Loucy (cell line): ENCODE measurements around the gene ZNF660.

ENCODE experiments used
- H2AFZ ChIP-seq: fragments of 200-600 bp; sonication (generic); 2 replicates; pipeline ENCODE4 v1.6.0; 2016; ENCODE audit warnings: antibody characterized with exemption, mild to moderate bottlenecking, low read length, moderate library complexity
- H3F3A ChIP-seq: fragments of 200-600 bp; 2 replicates; pipeline ENCODE4 v1.6.0; 2016; ENCODE audit warnings: antibody characterized with exemption, low read depth, mild to moderate bottlenecking
- H3K27me3 ChIP-seq: fragments of 200-600 bp; sonication (generic); 2 replicates; pipeline ENCODE4 v1.6.1; 2014; ENCODE audit warnings: low read length, mild to moderate bottlenecking; ENCODE audit not compliant: insufficient read depth, poor library complexity, severe bottlenecking
- H3K36me3 ChIP-seq: fragments of 200-600 bp; sonication (generic); 2 replicates; pipeline ENCODE4 v1.6.1; 2016; ENCODE audit warnings: low read length; ENCODE audit not compliant: insufficient read depth
- H3K4me1 ChIP-seq: fragments of 200-600 bp; sonication (generic); 2 replicates; pipeline ENCODE4 v1.5.1; 2014; ENCODE audit warnings: low read length, mild to moderate bottlenecking; ENCODE audit not compliant: insufficient read depth, poor library complexity, severe bottlenecking
- H3K4me2 ChIP-seq: fragments of 200-600 bp; sonication (generic); 2 replicates; pipeline ENCODE4 v1.6.0; 2014; ENCODE audit warnings: antibody characterized with exemption, low read length, low read depth, mild to moderate bottlenecking; ENCODE audit not compliant: poor library complexity, severe bottlenecking
- H3K4me3 ChIP-seq: fragments of 200-600 bp; sonication (generic); 2 replicates; pipeline ENCODE4 v1.5.1; 2014; ENCODE audit warnings: low read length, mild to moderate bottlenecking, mixed read lengths; ENCODE audit not compliant: poor library complexity, severe bottlenecking
- H3K79me2 ChIP-seq: fragments of 200-600 bp; sonication (generic); 2 replicates; pipeline ENCODE4 v1.6.1; 2014; ENCODE audit warnings: low read length; ENCODE audit not compliant: insufficient read depth
- H3K9ac ChIP-seq: fragments of 200-600 bp; sonication (generic); 2 replicates; pipeline ENCODE4 v1.6.0; 2014; ENCODE audit warnings: mild to moderate bottlenecking, low read depth, low read length, moderate library complexity; ENCODE audit not compliant: poor library complexity, severe bottlenecking
- H3K9me2 ChIP-seq: fragments of 200-600 bp; sonication (generic); replicated peaks from 2 replicates; pipeline ENCODE4 v1.6.1; 2016; ENCODE audit warnings: low read depth, low read length, mixed read lengths
- H3K9me3 ChIP-seq: fragments of 200-600 bp; sonication (generic); 2 replicates; pipeline ENCODE4 v1.6.1; 2014; ENCODE audit warnings: mild to moderate bottlenecking, antibody characterized with exemption, low read length, low read depth; ENCODE audit not compliant: insufficient read depth
- H4K20me1 ChIP-seq: fragments of 200-600 bp; sonication (generic); 2 replicates; pipeline ENCODE4 v1.6.0; 2014; ENCODE audit warnings: antibody characterized with exemption, low read length, mild to moderate bottlenecking; ENCODE audit not compliant: insufficient read depth, poor library complexity, severe bottlenecking
- CTCF ChIP-seq: fragments of 200-600 bp; sonication (generic); conservative IDR thresholded peaks from 2 replicates; pipeline ENCODE4 v1.5.1; 2014; ENCODE audit warnings: mild to moderate bottlenecking, antibody characterized with exemption, low read length
- EZH2phosphoT487 ChIP-seq: fragments of 200-600 bp; IDR thresholded peaks from 2 replicates; pipeline ENCODE4 v1.6.1; 2018; ENCODE audit warnings: antibody characterized with exemption, mild to moderate bottlenecking, moderate library complexity, borderline replicate concordance

ZNF660 gene

GRCh38 chr3:44561076-44561475 is 23.7 kb upstream of the ZNF660 start:
- Histone ChIP-seq H2AFZ (no peak overlapping the region), H3K4me2 (no peak overlapping the region), H3K79me2 (peaks cover 11% of the 10 kb centered on the region; the same call in 1 of the 2 replicates), H3K9ac (no peak overlapping the region), H3K9me2 (no peaks in the 10 kb centered on the region), H3K4me3 (no peak overlapping the region), H3K4me1 (peaks cover 19% of the 10 kb centered on the region), H3K9me3 (peaks cover 21% of the 10 kb centered on the region; the same call in 1 of the 2 replicates), H3K27me3 (no peaks in the 10 kb centered on the region), H3K36me3 (no peaks in the 10 kb centered on the region), H3F3A (no peaks in the 10 kb centered on the region), H4K20me1 (no peaks in the 10 kb centered on the region)
- TF ChIP-seq EZH2phosphoT487: no peak
- TF ChIP-seq CTCF: no peak

GRCh38 chr3:44562147-44562546 is 22.6 kb upstream of the ZNF660 start:
- Histone ChIP-seq H3K9ac (no peak overlapping the region), H3K4me3 (no peak overlapping the region), H3F3A (no peaks in the 10 kb centered on the region), H3K79me2 (peaks cover 4% of the 10 kb centered on the region; the same call in 1 of the 2 replicates), H3K4me2 (no peak overlapping the region), H4K20me1 (no peaks in the 10 kb centered on the region), H3K9me2 (no peaks in the 10 kb centered on the region), H3K9me3 (peaks cover 21% of the 10 kb centered on the region; the same call in 1 of the 2 replicates), H2AFZ (no peak overlapping the region), H3K36me3 (no peaks in the 10 kb centered on the region), H3K4me1 (peaks cover 8% of the 10 kb centered on the region), H3K27me3 (no peaks in the 10 kb centered on the region)
- TF ChIP-seq EZH2phosphoT487 (no peak), CTCF (no peak)

GRCh38 chr3:44568561-44568960 is 16.2 kb upstream of the ZNF660 start:
- Histone ChIP-seq H3K9ac (no peak overlapping the region), H3K27me3 (no peaks in the 10 kb centered on the region), H3K4me1 (no peaks in the 10 kb centered on the region), H3K9me3 (peaks cover 30% of the 10 kb centered on the region; the same call in 1 of the 2 replicates), H2AFZ (no peak overlapping the region), H3K9me2 (no peaks in the 10 kb centered on the region), H3K4me3 (no peak overlapping the region), H3F3A (no peaks in the 10 kb centered on the region), H3K36me3 (no peaks in the 10 kb centered on the region; the same call in 1 of the 2 replicates), H4K20me1 (no peaks in the 10 kb centered on the region), H3K79me2 (no peaks in the 10 kb centered on the region), H3K4me2 (no peak overlapping the region)
- no peak for TF ChIP-seq EZH2phosphoT487
- TF ChIP-seq CTCF: no peak
